B cell (primary cell): Measurements from ENCODE around the gene PIP5KL1. TPM values are rescaled to one million over a fixed set of nuclear protein-coding genes. Genes with fewer than 3 reads are reported as not detected.
A peak's percentile ranks its signal among the peaks of the same experiment; 100 is the strongest.

ENCODE experiments used
- ATAC-seq: fragments of 200-7000 bp; cut with Tn5 transposase; one replicate; pipeline ENCODE4 v1.10.0; 2021; ENCODE audit warnings: low read depth, mild to moderate bottlenecking, moderate number of reproducible peaks, moderate library complexity
- CTCF ChIA-PET: fragments of 350-600 bp; sonication (Branson Sonifier 250); formaldehyde crosslinking; loops from one replicate; lab custom pipeline; 2021; ENCODE audit warnings: antibody characterized with exemption, inconsistent platforms; lab: Charles Lee
- POLR2A ChIA-PET: fragments of 350-600 bp; sonication (Branson Sonifier 250); formaldehyde crosslinking; loops from one replicate; lab custom pipeline; 2021; ENCODE audit warnings: antibody characterized with exemption; lab: Charles Lee
- DNase-seq: peaks from one replicate; pipeline ENCODE4 v3.0.0; 2013
- H2AFZ ChIP-seq: 2 replicates; pipeline ENCODE4 v1.6.1; 2012; ENCODE audit warnings: mild to moderate bottlenecking, low read depth, low read length; ENCODE audit not compliant: insufficient read depth, poor library complexity, severe bottlenecking
- H3K27ac ChIP-seq, 2 donors: 1 replicate in 1 of 2; 2 replicates in 1 of 2; pipeline ENCODE4 v1.5.1; 2012 to 2013; ENCODE audit warnings: low read length in 2 of 2, mild to moderate bottlenecking in 2 of 2, moderate library complexity in 1 of 2
- H3K27me3 ChIP-seq, 4 experiments: fragments of 200-600 bp in 1 of 4; sonication (generic) in 1 of 4; replicated peaks in 1 of 4; 1 replicate in 2 of 4; 2 replicates in 2 of 4; pipeline versions ENCODE4 v1.6.1 to v1.7.0; 2013 to 2016; ENCODE audit warnings: low read length in 3 of 4, mild to moderate bottlenecking in 2 of 4, mixed read lengths in 1 of 4, moderate library complexity in 1 of 4; ENCODE audit not compliant: insufficient read depth in 4 of 4, control insufficient read depth in 3 of 4; ENCODE audit errors: control extremely low read depth in 1 of 4
- H3K36me3 ChIP-seq, 2 experiments: replicated peaks in 1 of 2; 1 replicate in 1 of 2; 2 replicates in 1 of 2; pipeline versions ENCODE4 v1.6.1 to v1.7.1; 2013; ENCODE audit warnings: low read length in 1 of 2; ENCODE audit not compliant: insufficient read depth in 2 of 2, control insufficient read depth in 1 of 2; ENCODE audit errors: control extremely low read depth in 1 of 2, extremely low read depth in 1 of 2
- H3K4me1 ChIP-seq, 2 donors: fragments of 200-600 bp in 1 of 2; sonication (generic) in 1 of 2; 1 replicate in 1 of 2; 2 replicates in 1 of 2; pipeline versions ENCODE4 v1.5.1 to v1.6.1; 2013 to 2017; ENCODE audit warnings: low read length in 2 of 2; ENCODE audit not compliant: control insufficient read depth in 2 of 2, insufficient read depth in 2 of 2
- H3K4me2 ChIP-seq: replicated peaks from 2 replicates; pipeline ENCODE3; 2012; ENCODE audit warnings: mild to moderate bottlenecking, low read depth, low read length; ENCODE audit not compliant: poor library complexity, severe bottlenecking
- H3K4me3 ChIP-seq, 5 experiments: fragments of 200-600 bp in 1 of 5; sonication (generic) in 1 of 5; 1 replicate in 3 of 5; 2 replicates in 2 of 5; pipeline versions ENCODE4 v1.5.1 to v1.7.0; 2011 to 2016; ENCODE audit warnings: low read length in 4 of 5, mild to moderate bottlenecking in 4 of 5, low read depth in 2 of 5, control low read depth in 1 of 5, moderate library complexity in 1 of 5; ENCODE audit not compliant: insufficient read depth in 1 of 5; ENCODE audit errors: control extremely low read depth in 1 of 5, extremely low read depth in 1 of 5
- H3K79me2 ChIP-seq: fragments of 200-600 bp; sonication (generic); one replicate; pipeline ENCODE4 v1.6.0; 2016; ENCODE audit warnings: low read length; ENCODE audit not compliant: control insufficient read depth, insufficient read depth
- H3K9ac ChIP-seq: fragments of 200-600 bp; sonication (generic); 2 replicates; pipeline ENCODE4 v1.6.1; 2017; ENCODE audit warnings: mild to moderate bottlenecking, low read length, moderate library complexity
- H3K9me3 ChIP-seq, 3 donors: one replicate each; pipeline versions ENCODE4 v1.6.1 to v1.7.1; 2013; ENCODE audit warnings: low read length in 2 of 3; ENCODE audit not compliant: control insufficient read depth in 2 of 3, insufficient read depth in 1 of 3; ENCODE audit errors: control extremely low read depth in 1 of 3
- H4K20me1 ChIP-seq: 2 replicates; pipeline ENCODE4 v1.6.0; 2012; ENCODE audit warnings: mild to moderate bottlenecking, low read length; ENCODE audit not compliant: insufficient read depth, control insufficient read depth, poor library complexity, severe bottlenecking
- H3K27ac Mint-ChIP-seq: one replicate; pipeline ENCODE4 v1.8.0; 2021; ENCODE audit warnings: mixed read lengths
- H3K27me3 Mint-ChIP-seq: one replicate; pipeline ENCODE4 v1.8.0; 2021; ENCODE audit warnings: mixed read lengths
- H3K4me1 Mint-ChIP-seq: one replicate; pipeline ENCODE4 v1.8.0; 2021; ENCODE audit warnings: mixed read lengths
- H3K4me3 Mint-ChIP-seq: one replicate; pipeline ENCODE4 v1.8.0; 2021; ENCODE audit warnings: mixed read lengths
- H3K9me3 Mint-ChIP-seq: one replicate; pipeline ENCODE4 v1.8.0; 2022; ENCODE audit warnings: mixed read lengths; ENCODE audit not compliant: insufficient read depth
- CTCF ChIP-seq: fragments of 200-600 bp; IDR thresholded peaks from one replicate; pipeline ENCODE4 v1.8.0; 2022; ENCODE audit warnings: antibody characterized with exemption, mild to moderate bottlenecking
- EZH2 ChIP-seq: IDR thresholded peaks from 2 replicates; pipeline ENCODE4 v1.6.1; 2012; ENCODE audit warnings: borderline replicate concordance, low read depth, mild to moderate bottlenecking, moderate library complexity, low read length; ENCODE audit not compliant: insufficient read depth, poor library complexity, severe bottlenecking
- WGBS: methylation state at CpG from one replicate; pipeline ENCODE4 v1.1.5; 2013; ENCODE audit warnings: missing lambda C conversion rate; ENCODE audit not compliant: insufficient coverage; 5-methylcytosine and 5-hydroxymethylcytosine counted together
- intact Hi-C: fragments of 100-400 bp; cut with micrococcal nuclease; formaldehyde crosslinking; loops from one replicate; pipeline ENCODE4 v1.10.0; 2022
- polyA plus RNA-seq: library from polyadenylated mRNA; depleted of rRNA; stranded (reverse); fragments of >200 nt; gene quantifications from 2 replicates; pipeline ENCODE4 v1.2.3, GENCODE V29; 2012
- total RNA-seq, 2 donors: library from RNA; stranded (reverse); fragments of 120-200 nt in 1 of 2; gene quantifications; 1 replicate in 1 of 2; 2 replicates in 1 of 2; pipeline versions ENCODE4 v1.2.3 to v1.2.4, GENCODE V29; 2013 to 2022

PIP5KL1 gene
- total and polyA plus RNA-seq, 2 donors (not counting 1 experiment from before 2014, with no cell fraction given): 0.75 to 1.4 TPM

- WGBS: 82% methylated on average over 5 of the region's 6 CpGs
- CTCF ChIA-PET: interaction anchor here (0.8 to 17.3 kb wide), 5 partner anchors 9 to 176 kb away, joined by 3 to 237 read pairs (median 5); partner anchors contain the start of gene TOR2A
- H3K36me3 ChIP-seq: peaks cover 0 to 61% of the 10 kb centered on the region in 2 experiments
- peaks cover 48% of the 10 kb centered on the region for H3K79me2 ChIP-seq
- no peak for TF ChIP-seq EZH2
- TF ChIP-seq CTCF: peak; percentile 31
- ATAC-seq: no peak
- no peak overlapping the region for H3K4me3 ChIP-seq
- Mint-ChIP-seq H3K27ac (peak overlapping the region; percentile 99), H3K9me3 (no peaks in the 10 kb centered on the region), H3K27me3 (no peaks in the 10 kb centered on the region), H3K4me1 (peaks cover 66% of the 10 kb centered on the region), H3K4me3 (peak overlapping the region; percentile 84)
- H3K9me3 ChIP-seq: no peaks in the 10 kb centered on the region
- no peak overlapping the region for H3K9ac ChIP-seq
- peaks cover 32 to 73% of the 10 kb centered on the region in 2 donors for H3K4me1 ChIP-seq
- no peak for DNase-seq
- H3K27ac ChIP-seq: peak overlapping the region; percentile 64 to 76
- H3K4me2 ChIP-seq: peak overlapping the region; percentile 26
- H3K27me3 ChIP-seq: no peaks in the 10 kb centered on the region
- H4K20me1 ChIP-seq: no peaks in the 10 kb centered on the region
- intact Hi-C loops: no loop called here
- no peak overlapping the region for H2AFZ ChIP-seq
- POLR2A ChIA-PET: interaction anchor here (0.8 to 1.6 kb wide), 4 partner anchors 11 to 28 kb away, joined by 3 to 7 read pairs (median 5); no protein-coding TSS in a partner anchor
These were observed 19.9 kb downstream of the PIP5KL1 start for GRCh38 chr9:127910613-127911205.

GRCh38 chr9:127909839-127910273, 20.7 kb downstream of the PIP5KL1 start:
- peak overlapping the region; percentile 53 for H3K27ac Mint-ChIP-seq
- ChIA-PET CTCF (interaction anchor here (0.8 to 17.3 kb wide), 6 partner anchors 8 to 175 kb away, joined by 3 to 237 read pairs (median 5); partner anchors contain the start of gene TOR2A), POLR2A (interaction anchor here (0.5 to 1.6 kb wide), 7 partner anchors 10 to 119 kb away, joined by 3 to 10 read pairs (median 5); no protein-coding TSS in a partner anchor)
- H3K9me3 Mint-ChIP-seq: no peaks in the 10 kb centered on the region
- Histone ChIP-seq H3K4me3 (no peak overlapping the region), H3K4me2 (no peak overlapping the region), H3K4me1 (peaks cover 33 to 73% of the 10 kb centered on the region in 2 donors), H3K27me3 (no peaks in the 10 kb centered on the region), H3K36me3 (peaks cover 0 to 59% of the 10 kb centered on the region in 2 experiments), H2AFZ (no peak overlapping the region), H4K20me1 (no peaks in the 10 kb centered on the region), H3K9ac (no peak overlapping the region), H3K27ac (peak overlapping the region in 1 of 2 donors; percentile 76), H3K79me2 (peaks cover 45% of the 10 kb centered on the region), H3K9me3 (no peaks in the 10 kb centered on the region)
- peak; percentile 12 for DNase-seq
- TF ChIP-seq EZH2: no peak
- no peak for TF ChIP-seq CTCF
- H3K27me3 Mint-ChIP-seq: no peaks in the 10 kb centered on the region
- H3K4me1 Mint-ChIP-seq: peaks cover 66% of the 10 kb centered on the region
- intact Hi-C loops: no loop called here
- no peak overlapping the region for H3K4me3 Mint-ChIP-seq
- ATAC-seq: no peak
- WGBS: 89% methylated on average over 17 of the region's 17 CpGs
